G401.6 (cell line): ENCODE data around the gene MYDGF.
"Not testable (repeated sequence)": the region's sequence is repeated elsewhere in the genome, so short reads cannot be mapped to it uniquely, and the experiment has no call there.

ENCODE experiments used
- FAIRE-seq: peaks from 2 replicates; lab custom pipeline; 2012; peaks lifted over from hg19 to GRCh38; lab: Jason Lieb, UNC

MYDGF gene

DNA sequence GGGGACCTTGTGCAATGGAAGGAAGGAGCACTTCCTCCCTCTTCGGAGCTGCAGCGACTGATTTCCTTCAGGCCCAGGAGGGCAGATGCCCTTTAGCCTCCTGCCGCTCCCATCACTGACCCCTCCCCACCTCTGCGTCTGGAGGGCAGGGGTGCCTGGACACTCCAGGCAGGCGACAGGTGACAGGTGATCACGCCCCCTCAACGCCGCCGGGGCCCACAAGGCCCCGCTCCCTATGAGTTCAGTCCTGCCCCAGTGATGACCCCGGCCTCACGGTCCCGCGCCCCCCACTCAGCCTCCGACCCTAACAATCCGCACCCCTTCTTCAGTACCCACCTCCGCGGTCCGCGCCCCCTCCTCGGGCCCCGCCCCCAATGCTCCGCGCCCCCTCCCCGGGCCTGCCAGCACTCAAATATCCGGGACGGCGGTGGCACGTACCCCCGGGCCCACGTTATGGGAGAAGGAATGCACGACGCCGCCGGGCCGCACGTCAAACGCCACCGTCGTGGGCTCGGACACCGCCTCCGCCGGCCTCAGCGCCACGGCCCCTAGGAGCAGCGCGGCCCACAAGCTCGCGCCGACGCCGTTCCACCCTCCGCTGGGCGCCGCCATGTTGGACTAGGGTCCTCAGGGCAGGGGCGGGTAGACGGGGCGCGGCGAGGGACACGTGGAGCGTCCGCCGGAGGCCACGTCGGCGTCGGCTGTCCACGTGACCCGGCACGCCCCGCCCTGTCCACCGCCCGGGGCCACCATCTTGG is at the start of gene MYDGF:
MYDGF (minus strand) TSS at position 620 of the 758 bp plus-strand sequence; CDS start at position 612, 8 bp downstream.
- FAIRE-seq, result peak; percentile 45

DNA sequence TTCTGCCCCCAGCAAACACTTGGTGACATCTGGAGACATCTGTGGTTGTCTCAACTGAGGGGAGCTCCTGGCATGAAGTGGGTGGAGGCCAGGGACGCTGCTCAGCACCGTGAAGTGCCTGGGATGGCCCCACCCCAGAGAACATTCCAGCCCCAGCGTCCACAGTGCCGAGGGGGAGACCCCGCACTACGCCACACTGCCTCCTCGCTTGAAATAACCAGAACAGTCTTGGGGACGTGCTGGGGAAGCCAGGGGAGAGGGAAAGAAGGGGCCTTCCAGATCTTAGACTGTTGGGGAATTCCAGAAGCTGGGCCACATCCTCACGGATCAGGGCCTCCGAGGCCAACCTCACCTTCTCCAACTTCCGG is 49.3 kb upstream of the MYDGF start:
- FAIRE-seq, result no peak

DNA sequence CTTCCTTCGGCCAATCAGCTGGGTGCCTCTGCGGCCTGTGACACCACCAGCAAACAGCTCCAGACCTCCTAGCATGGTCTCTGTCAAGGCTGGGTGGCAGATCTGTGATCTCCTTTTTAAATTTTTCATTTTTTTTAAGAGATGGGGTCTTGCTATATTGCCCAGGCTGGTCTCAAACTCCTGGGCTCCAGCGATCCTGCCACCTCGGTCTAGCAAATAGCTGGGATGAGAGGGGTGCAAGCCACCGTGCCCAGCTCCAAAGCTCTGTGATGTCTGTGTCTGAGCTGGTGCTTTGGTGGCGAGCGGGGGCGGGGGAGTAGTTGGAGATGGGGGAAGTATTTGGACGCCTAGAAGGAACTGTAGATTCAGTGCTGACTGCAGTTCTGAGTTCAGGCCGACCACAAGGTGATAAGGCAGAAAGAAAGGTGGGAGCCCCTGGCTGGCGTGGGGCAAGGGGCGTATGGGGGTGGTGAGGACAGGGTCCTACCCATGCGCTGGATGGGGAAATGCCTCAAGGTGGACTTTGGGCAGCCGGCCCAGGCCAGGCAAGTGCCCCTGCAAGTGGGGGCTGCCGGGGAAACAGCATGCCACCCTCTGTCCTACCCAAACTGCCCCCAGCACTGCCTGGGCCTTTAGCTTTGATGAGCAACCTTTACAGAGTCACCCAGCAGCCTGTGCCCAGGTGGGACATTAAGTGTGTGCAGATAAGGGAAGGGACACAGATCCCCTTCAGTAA is 48.0 kb upstream of the MYDGF start:
- no peak for FAIRE-seq

DNA sequence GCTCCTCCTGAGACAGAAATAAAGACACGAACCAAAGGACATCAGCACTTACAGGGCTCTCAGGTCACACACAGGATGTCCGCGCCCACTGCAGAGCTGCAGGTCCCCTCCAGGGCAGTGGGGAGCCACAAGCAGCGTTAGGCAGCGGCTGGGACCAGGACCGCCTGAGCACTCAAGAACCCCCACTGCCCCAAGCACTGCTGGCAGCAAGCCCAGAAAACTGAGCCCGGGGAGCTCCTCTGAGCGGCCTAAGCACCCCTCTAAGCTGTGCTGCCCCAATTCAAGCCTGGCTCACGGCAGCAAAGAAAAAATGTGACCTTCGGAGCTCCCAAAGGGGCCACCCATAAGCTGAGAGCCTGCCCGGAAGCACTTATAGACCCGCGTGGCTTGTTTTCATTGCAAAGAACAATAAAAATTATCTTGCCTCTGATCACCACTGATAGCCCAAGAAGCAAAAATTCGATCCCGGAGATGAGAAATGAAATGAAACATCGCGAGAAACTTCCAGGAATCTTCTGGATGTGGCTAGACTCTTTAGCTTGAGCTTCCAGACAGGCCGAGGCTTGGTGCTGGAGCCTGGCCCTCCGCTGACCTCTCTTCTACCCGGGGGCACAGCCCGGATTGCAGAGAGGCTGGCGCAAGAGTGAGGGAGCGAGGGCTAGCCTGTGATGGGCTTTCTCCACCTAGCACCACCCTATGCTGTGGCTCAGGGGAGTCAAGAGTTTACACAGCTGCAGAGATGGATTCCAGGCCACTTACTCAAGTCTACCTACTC is 47.2 kb upstream of the MYDGF start:
- no peak for FAIRE-seq

DNA sequence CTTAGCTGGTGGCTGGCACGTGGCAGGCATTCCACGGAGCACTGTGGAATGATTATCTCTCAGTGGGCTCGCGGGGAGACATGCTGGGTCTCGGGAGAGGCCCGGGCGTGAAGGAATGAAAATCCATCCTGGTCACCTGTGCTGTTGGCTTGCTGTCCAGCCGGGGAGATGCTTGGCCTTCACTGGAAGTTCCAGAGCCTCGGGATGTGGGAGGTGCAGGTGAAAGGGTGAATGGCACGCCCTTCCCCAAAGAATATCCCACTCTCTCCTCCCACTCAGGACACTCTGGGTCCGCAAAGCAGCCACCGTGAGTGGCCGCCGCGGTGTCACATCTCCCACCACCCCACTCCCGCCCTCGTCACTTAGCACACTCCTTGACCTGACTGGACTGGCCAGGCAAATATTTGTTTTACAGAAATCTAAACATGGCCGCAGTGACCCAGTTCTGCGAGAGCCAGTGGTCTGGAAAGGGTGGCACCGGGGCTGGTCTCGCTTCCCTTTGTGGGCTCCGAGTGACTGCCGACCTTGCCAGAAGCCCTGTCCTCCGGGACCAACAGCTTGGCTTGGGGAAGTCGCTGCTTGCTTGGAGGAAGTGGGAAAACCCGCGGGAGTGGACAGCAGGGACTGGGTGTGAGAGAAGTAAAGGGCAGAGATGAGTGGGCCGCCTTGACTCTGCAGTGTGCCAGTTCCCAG is 45.5 kb upstream of the MYDGF start:
- no peak for FAIRE-seq

DNA sequence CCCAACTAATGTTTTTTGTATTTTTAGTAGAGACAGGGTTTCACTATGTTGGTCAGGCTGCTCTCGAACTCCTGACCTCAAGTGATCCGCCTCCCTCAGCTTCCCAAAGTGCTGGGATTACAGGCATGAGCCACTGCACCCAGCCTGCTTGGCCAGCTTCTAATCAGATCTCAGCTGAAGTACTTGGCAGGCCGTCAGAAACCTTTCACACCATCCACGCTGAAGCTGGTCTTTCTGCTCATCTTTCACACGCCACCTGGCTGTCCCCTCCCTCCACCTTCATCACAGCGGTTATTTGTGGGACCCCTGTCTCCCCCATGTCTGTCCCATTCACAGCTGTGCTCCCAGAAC is 45.0 kb upstream of the MYDGF start:
- FAIRE-seq, result not testable (repeated sequence)

DNA sequence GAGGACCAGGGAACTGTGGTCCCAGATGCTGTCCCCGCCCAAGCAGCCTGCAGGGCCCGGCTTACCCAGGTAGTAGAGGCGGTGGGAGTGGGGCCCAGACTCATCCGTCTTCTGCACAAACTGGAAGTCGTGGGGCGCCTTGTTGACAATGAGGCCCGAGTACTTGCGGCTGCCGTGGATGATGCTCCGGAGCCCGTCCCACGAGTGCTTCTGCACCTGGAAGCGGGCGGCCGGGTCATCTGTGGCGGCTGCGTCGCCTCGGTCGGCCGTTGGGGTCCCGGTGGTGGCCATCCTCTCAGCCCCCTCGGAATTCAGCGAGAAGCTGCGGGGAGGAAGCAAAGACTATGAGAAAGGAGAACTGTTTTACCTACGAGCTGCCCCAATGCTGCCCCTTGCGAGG is 43.9 kb upstream of the MYDGF start:
- no peak for FAIRE-seq

DNA sequence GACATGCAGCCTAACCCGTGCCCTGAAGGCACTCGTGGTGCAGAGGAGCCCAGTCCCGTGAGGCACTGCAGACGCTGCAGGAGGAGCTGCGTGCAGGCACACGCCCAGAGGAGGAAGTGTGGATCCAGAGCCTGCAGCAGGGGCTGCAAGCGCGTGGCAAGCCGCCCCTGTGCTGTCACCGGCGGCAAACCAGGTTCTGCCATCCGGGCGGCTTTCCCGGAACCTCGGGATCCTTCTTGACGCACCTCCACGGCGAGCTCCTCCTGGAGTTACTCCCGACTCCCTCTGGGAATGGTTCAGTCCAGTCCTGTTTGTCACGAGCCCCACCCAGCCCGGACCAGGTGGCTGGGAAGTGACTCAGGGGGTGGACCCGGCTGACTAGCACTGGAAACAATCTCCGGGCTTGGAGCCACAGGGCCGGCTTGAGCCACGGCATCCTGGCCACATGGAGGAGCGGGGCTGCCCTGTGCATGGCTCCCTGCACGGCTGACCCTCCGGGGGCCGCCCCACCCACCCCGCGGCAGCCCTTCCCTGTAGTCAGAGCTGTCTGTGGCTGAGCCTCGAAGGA is 43.3 kb upstream of the MYDGF start:
- FAIRE-seq, result no peak

DNA sequence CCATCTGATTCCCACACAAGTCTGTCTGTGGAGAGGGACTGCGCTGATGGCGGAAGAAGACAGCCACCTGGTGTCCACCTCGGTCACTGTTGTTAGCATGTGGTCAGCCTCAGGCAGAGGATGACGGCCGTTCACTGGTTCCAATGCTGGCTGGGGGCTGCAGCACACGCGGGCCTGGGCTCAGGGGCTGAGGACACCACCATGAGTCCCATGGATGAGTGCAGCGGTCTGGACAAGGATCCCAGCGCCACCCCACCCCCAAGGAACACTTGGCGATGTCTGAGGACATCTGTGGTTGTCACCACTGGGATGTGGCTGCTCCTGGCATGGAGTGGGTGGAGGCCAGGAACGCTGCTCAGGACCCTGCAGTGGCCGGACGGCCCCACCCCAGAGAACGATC is 42.6 kb upstream of the MYDGF start:
- no peak for FAIRE-seq

DNA sequence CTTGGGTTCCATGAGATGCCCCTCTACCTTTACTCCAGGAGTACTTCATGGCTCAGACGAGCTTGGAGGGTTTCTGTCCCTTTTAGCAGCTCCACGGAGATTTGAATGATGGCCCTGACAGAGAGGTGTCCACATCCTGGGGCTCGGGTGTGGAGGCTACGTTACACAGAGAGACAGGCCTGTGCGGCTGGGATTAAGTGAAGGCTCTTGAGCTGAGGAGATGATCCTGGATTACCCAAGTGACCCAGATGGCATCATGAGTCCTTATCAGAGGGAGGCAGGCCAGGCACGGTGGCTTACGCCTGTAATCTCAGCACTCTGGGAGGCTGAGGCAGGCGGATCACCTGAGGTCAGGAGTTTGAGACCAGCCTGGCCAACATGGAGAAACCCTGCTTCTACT is 41.1 kb upstream of the MYDGF start:
- no peak for FAIRE-seq

DNA sequence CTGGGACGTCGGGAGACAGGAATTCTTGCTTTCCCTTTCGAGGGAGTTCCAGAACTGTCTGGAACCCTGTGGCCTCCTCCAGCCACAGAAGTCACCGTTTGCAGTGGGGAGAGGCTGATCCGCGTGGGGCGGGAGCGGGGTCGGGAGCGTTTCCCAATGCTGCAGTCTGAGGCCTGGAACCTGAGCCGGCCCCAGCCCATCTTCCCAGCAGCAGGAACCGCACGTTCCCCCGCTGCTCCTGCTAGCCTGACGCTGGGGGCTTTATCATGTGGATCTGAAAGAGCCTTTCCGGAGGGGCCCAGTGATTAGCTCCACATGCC is 40.1 kb upstream of the MYDGF start:
- FAIRE-seq, result no peak

DNA sequence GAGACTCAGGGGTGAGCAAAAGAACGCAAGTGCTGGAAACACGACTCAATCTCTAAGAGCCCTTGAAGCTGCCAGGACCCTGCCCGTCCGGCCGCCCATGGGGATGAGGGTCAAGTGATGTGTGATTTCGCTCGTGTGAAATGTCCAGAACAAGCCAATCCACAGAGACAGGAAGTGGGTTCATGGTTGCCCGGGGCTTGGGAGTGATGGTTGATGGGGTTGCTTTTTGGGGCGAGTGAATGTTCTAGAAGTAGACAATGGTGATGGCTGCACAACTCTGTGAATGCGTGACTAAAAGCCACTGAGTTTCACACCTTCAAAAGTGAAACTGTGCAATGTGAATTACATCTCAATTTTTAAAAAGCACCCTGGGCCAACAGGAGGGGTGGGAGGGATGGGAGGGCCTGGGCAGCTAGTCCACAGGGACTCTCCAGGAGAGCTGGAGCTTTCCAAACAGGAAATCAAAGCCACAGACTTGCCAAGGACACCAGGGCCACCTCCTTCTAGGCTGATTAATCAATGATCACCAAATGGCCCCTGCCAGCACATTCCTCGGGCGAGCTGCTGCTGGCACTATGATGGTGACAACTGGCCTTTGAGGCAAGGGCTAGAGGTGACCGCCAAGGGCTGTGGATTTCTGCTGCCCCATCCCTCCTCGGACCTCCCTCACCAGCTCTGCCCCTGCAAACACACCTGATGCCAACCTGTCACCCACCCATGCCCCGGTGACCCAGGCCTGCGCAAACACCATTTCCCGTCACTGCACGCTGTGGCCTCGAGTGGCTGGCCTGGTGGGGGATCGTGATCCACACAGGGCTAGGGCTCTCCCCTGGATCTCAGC is 39.5 kb upstream of the MYDGF start:
- FAIRE-seq, result no peak

DNA sequence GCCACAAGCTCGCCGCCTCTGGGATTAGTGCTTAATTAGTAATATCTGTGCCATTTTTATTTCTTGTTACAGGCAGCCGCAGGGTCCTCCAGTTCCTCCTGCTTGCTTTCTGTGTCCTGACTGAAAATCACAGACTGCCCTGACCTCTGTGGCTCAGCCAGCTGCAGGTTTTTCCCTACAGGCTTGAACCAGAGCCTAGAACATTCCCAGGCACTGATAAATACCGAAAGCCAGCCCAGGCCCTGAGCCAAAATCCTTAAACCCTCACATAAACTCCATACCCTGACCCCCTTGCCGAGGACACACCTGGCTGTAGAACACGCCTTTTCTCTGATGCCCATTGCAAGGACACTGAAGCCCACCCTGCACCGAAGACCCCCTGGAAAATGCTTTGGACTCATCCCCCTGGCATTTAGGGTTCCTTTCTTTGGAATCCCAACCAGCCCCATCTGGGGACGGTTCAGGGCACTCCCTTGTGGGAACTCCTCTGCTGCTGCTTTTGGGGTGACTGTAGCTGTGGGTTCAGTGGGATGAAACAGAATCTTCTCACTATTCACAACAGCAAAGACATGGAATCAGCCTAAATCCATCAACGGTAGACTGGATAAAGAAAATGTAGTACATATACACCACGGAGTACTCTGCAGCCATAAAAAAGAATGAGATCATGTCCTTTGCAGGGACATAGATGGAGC is 38.0 kb upstream of the MYDGF start:
- no peak for FAIRE-seq

DNA sequence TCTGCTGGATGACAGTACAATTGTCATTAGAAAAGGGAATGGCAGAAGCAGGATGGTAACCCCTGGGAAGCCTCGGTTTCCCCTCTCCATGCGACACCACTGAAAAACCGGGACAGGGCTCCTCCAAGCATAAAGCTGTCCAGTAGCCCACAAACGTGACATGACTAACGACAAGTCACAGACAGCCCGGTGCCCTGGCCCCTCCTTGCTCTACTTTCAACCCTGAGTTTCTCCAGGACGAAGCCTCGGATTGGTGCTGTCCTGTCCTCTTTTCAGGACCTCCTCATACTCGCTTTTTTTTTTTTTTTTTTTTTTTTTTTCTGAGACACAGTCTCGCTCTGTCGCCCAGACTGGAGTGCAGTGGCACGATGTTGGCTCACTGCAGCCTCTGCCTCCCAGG is 37.2 kb upstream of the MYDGF start:
- no peak for FAIRE-seq

DNA sequence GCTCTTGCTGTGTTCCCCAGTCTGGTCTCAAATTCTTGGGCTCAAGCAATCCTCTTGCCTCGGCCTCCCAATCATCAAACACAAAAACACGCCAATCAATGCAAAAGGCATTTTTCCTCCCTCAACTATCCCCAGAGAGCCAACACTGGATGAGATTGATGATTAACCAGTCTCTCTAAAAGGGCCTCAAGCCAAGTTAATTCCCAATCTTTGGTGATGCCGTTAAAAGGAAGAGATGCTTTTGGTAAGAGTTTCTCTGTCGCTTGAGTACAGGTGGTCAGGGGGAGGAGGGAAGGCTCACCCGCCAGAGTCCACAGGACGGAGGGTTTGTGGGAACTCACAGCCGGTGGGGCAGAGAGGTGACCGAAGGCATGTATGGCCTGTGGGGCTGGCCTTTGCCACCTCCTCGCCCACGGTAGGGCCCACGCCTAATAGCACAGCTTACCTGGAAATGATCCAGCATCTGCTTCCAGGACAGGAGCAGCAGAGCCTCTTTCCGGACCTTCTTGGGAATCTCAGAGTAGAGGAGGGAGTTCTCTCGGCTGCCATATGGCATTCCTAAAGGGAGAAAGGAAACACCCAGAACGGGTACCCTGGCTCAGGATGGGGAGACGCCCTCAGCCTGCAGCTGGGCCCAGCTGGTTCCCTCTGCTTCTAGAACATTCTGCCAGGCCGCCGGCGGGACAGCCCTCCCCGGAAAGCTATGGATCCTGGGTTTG is 35.4 kb upstream of the MYDGF start:
- no peak for FAIRE-seq

DNA sequence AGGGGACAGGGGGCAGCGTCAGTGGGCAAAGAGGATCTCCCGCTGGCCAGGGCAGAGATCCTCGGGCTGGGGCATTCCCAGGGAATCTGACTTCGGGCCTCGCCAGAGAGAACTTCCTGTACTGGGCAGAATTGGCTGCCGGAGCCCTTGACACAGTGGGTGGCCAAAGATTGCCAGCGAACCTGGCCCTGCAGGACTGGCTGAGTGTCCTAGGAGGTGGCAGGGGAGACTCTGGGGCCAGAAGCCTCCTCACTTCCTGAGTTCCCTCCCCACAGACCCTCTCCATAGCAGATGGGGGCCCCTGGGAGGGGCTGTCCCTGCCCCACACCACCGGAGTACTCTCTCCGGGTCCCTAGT is 34.2 kb upstream of the MYDGF start:
- FAIRE-seq, result no peak

DNA sequence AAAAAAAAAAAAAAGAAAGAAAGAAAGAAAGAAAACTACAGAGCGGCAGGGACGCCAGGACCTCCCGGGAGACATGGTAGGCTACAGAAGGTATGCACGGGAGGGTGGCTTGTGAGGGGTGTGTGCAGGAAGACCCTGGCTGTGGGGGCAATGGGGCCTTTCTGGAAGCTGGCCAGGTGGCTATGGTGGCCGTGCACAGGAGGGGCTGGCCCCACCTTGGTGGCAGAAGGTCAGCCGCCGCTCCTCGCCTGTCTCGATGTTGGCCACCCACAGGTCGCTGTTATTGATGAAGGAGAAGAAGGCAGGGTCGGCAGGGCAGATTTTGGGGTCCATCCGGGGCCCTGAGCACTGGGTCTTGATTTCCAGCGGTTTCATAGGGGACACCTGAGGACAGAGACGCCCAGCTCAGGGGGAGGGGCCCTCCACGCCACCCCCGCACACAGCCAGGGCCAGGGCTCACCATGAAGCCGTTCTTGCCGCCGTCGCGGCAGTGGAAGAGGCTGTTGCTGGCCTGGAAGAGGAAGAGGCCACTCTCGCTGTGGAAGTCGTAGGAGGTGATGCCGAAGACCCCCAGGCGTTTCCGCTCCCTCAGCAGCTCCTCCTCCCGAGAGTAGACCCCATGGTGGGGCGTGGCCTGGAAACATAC is 33.7 kb upstream of the MYDGF start:
- FAIRE-seq, result no peak

DNA sequence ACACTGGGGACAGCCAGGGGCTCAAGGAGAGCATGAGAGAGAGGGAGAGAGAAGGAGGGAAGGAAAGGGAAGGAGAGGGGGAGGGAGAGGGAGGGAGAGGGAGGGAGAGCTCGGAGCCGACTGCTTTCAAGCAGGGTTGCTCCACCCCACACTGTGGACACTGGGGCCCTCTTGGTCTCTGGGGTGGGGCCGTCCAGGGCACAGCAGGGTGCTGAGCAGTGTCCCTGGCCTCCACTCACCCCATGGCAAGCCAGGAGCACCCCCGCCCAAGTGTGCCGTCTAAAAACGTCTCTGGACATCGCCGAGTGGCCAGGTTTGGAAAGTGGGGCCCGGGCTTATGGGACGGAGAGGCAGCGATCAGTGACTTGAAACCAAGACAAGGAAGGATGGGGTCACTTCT is 32.6 kb upstream of the MYDGF start:
- FAIRE-seq, result no peak

DNA sequence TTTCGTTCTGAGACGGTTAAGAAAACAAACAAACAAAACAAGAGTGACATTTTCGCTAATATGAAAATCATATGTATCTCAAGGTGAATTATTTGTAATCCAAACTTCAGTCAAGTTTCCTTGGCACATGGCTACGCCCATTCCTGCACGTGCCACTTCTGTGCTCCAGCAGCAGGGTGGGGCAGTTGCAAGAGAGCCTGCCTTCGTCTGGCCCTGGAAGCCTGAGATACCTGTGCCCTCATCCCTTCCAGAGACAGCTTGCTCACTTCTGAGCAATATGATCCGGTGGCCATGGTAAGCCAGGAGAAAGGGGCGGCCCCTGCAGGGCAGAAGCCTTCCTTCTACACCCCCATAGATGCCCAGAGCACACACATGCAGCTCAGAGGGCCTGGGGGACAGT is 31.4 kb upstream of the MYDGF start:
- FAIRE-seq, result no peak

DNA sequence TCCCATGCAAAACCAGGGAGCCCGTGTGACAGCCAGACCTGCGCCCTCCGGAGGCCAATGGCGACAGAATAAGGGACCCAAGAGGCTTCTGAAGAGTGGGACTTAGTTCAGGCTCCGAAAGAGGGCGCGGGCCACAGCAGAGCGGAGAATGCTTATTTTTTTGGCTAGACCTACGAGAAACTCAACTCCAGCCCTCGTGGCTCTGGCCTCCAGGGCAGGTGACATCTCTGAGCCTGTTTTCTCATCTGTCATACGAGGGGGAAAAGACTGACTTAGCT is 30.5 kb upstream of the MYDGF start:
- FAIRE-seq, result no peak
